ENCODE measurements around the gene NEUROD4.

GRCh38 chr12:55024575-55024974 is 4.8 kb downstream of the NEUROD4 start:
- TF ChIP-seq EZH2 (IDR thresholded peaks at IDR 0.05; ENCODE audit: borderline replicate concordance, low read depth, low read length, poor library complexity, severe bottlenecking) (no peak), CTCF (conservative IDR thresholded peaks at IDR 0.05; ENCODE audit: low read depth, low read length) (no peak)

Data from A673 (cell line).